Sciatic nerve (tissue), 2 donors: Measurements from ENCODE around the gene MMP2. TPM values are rescaled to one million over a fixed set of nuclear protein-coding genes. Genes with fewer than 3 reads are reported as not detected.

Experiments
- ATAC-seq: fragments of 200-7000 bp; cut with Tn5 transposase; one replicate; pipeline ENCODE4 v1.9.1; 2020; ENCODE audit warnings: mild to moderate bottlenecking, moderate library complexity
- DNase-seq: peaks from one replicate; pipeline ENCODE4 v3.0.0-alpha.2; 2020; ENCODE audit warnings: low spot score
- intact Hi-C: fragments of 100-400 bp; cut with DNase I; formaldehyde crosslinking; loops from one replicate; pipeline ENCODE4 v1.14.2; 2022
- total RNA-seq: library from RNA; stranded (reverse); fragmentation: NEBNext Ultra II Directional; extraction: Animal tissue kit (Norgen Biotek cat#: 25700); gene quantifications from one replicate; pipeline ENCODE4 v1.2.1, GENCODE V29; 2021
- donor health status: DM: no; HTN: no; CAD: no.
- donor health status: DM: no; HTN: no; CAD: no.

Gene MMP2
- total RNA-seq, result 193 TPM

DNA sequence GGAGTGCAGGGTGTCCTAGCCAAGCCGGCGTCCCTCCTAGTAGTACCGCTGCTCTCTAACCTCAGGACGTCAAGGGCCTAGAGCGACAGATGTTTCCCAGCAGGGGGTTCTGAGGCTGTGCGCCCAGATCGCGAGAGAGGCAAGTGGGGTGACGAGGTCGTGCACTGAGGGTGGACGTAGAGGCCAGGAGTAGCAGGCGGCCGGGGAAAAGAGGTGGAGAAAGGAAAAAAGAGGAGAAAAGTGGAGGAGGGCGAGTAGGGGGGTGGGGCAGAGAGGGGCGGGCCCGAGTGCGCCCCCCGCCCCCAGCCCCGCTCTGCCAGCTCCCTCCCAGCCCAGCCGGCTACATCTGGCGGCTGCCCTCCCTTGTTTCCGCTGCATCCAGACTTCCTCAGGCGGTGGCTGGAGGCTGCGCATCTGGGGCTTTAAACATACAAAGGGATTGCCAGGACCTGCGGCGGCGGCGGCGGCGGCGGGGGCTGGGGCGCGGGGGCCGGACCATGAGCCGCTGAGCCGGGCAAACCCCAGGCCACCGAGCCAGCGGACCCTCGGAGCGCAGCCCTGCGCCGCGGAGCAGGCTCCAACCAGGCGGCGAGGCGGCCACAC, at the start of gene MMP2:
TSS of gene MMP2 (plus strand) at position 372 of the 603 bp plus-strand sequence. CDS start 282 bp downstream, outside the sequence.
- ATAC-seq, result peak; percentile 76
- intact Hi-C loops, result no loop called here
- DNase-seq, result peak; percentile 87

DNA sequence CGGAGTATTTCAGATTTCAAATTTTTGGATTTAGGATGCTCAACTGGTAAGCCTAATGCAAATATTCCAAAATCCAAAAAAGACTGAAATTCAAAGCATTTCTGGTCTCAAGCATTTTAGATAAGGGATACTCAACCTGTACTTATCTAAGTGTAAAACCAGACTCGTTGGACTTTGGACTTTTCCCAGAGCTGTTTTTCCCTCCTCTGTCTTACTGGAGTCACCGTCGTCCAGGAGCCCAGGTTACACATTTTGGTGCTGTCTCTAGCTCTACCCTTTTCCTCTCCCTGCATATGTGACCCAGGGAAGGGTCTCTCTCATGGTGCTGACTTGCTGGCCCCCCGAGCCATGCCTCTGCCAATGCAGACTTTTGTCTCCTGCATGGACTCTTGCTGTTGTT, 46.0 kb upstream of the MMP2 start:
- ATAC-seq (no peak), DNase-seq (no peak)
- intact Hi-C loops, result no loop called here

- ATAC-seq (no peak), DNase-seq (no peak)
- intact Hi-C loops, result no loop called here
Observed at GRCh38 chr16:55433535-55433934, 45.5 kb upstream of the MMP2 start.

- DNase-seq (no peak), ATAC-seq (no peak)
- intact Hi-C loops, result no loop called here
Observed at GRCh38 chr16:55434000-55434399, 45.0 kb upstream of the MMP2 start.

- DNase-seq (no peak), ATAC-seq (no peak)
- intact Hi-C loops, result no loop called here
Observed at GRCh38 chr16:55435387-55435786, 43.6 kb upstream of the MMP2 start.

DNA sequence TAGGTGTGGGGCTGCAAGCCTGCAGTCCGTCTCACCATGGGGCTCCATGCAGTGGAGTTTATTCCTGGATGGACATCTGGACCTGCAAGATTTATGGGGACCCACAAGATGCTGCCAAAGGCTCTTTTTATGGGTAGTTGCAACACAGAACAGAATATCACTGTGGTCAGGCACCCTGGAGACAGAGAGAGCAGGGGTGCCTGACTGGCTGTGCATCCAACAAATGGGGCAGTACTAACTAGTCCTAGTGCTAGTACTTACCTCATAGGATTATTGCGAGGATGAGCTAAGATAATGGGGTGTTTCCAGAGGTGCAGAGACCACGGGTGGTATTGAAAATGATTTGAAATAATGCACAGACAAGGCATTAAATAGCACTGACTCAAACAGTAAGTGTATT, 42.4 kb upstream of the MMP2 start:
- no peak for DNase-seq
- intact Hi-C loops, result no loop called here
- peak; percentile 47 for ATAC-seq

- peak; percentile 83 for ATAC-seq
- DNase-seq, result no peak
- intact Hi-C loops, result no loop called here
Observed at GRCh38 chr16:55437625-55438024, 41.4 kb upstream of the MMP2 start.

- intact Hi-C loops, result no loop called here
- ATAC-seq (no peak), DNase-seq (no peak)
Observed at GRCh38 chr16:55438281-55438680, 40.7 kb upstream of the MMP2 start.

DNA sequence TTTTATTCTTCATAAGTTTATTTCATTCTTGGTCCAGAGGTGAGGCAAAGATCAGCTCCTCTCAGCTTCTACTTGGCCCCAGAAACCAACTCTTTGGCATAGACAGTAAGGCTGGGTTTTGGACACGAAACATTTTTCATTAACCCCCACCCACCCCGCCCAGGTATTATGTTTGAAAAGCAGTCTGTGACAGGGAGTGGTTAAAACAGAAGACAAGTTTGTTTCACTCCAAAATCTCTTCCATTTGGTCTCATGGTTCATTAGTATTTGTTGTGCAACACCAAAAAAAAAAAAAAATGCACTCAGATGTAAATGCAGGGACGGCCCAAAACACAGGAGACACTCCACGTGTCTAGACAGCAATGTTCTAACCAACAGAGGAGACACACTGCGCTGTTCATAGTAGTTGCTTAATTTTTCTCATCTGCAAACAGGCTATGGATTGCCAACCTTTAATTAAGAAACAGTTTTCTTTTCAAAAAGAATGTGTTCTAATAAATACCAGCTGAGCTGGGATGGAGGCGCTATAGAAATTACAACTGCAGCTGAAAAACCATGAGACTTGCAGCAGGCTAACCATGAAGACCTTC, 39.8 kb upstream of the MMP2 start:
- intact Hi-C loops, result no loop called here
- ATAC-seq (peak; percentile 75), DNase-seq (no peak)

- ATAC-seq (no peak), DNase-seq (no peak)
- intact Hi-C loops, result no loop called here
Observed at GRCh38 chr16:55443434-55444346, 35.3 kb upstream of the MMP2 start.

GRCh38 chr16:55444754-55445485, 34.1 kb upstream of the MMP2 start:
- ATAC-seq, result peak; percentile 84
- intact Hi-C loops, result no loop called here
- no peak for DNase-seq

GRCh38 chr16:55447231-55447630, 31.8 kb upstream of the MMP2 start:
- intact Hi-C loops, result no loop called here
- no peak for ATAC-seq
- DNase-seq, result no peak

DNA sequence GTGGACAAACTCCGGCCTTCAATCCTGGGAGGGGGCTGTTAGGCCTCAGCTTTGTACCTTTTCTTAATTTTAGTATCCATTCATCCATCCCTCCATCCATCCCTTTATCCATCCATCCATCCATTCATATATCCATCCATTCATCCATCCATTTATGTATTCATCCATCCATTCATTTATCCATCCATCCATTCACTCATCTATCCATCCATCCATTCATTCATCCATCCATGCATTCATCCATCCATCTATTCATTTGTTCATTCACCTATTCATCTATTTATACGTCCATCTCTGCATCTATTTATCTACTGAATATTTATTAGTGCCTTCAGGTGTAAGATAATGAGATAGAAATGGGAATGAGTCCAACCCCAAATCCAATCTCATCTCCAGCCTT, 26.0 kb upstream of the MMP2 start:
- intact Hi-C loops, result no loop called here
- no peak for DNase-seq
- no peak for ATAC-seq

DNA sequence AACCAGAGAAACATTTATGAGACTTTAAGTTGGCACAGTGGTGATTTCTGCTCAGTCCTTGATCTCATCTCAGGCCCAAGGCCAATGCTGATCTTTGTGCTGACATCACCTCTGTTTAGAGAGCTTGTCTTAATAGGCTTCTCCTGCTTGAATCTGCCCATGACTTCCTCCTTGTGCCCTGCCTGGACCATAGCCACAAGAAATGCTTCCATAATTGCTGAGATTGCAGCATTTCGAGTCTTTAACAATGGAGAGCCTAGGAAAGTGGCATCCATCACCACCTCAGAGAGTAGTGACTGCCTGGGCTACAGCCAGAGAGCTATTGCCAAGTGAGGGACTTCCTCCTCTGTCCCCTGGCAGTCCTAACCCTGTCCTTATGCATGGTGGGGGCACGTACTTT, 25.1 kb upstream of the MMP2 start:
- no peak for DNase-seq
- peak; percentile 59 for ATAC-seq
- intact Hi-C loops, result no loop called here

GRCh38 chr16:55454861-55455260, 24.1 kb upstream of the MMP2 start:
- ATAC-seq (no peak), DNase-seq (no peak)
- intact Hi-C loops, result no loop called here

- DNase-seq (no peak), ATAC-seq (no peak)
- intact Hi-C loops, result loop anchor here (5.0 to 10.0 kb wide), 2 partner anchors 240 to 383 kb away; no protein-coding TSS in a partner anchor
Observed at GRCh38 chr16:55462241-55462640, 16.8 kb upstream of the MMP2 start.

DNA sequence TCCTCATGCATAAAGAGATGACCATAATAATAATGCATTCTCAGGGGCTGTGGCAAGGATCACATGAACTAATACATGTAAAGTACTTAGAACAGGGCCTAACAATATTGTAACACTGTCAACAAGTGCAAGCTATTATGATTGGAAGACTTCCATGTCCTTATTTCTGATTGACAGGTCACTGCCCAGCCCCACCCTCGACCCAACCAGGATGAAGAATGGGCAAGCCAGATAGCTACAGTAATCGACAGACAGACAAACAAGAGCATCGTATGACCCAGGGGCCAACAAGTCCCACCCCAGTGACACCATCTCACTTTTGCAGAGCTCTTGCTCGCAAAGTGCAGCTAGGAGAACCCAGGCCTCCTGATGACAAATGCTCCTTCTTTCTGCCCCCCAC, 14.6 kb upstream of the MMP2 start:
- intact Hi-C loops, result loop anchor here (5.0 to 10.0 kb wide), 2 partner anchors 238 to 380 kb away; no protein-coding TSS in a partner anchor
- ATAC-seq, result no peak
- no peak for DNase-seq

GRCh38 chr16:55465077-55465896, 13.7 kb upstream of the MMP2 start:
- peak; percentile 95 for DNase-seq
- ATAC-seq, result peak; percentile 92
- intact Hi-C loops, result loop anchor here (10.0 kb wide), 1 partner anchor 380 kb away; no protein-coding TSS in a partner anchor
